Activated CD8-positive, alpha-beta memory T cell treated with anti-CD3 and anti-CD28 coated beads, Interleukin-2, amount 50 U/mL, for 48 hours (primary cell): ENCODE data around the gene TENM3.

Experiments used
- DNase-seq: peaks from one replicate; pipeline ENCODE4 v3.0.0-alpha.2; 2020

The TENM3 gene

DNA sequence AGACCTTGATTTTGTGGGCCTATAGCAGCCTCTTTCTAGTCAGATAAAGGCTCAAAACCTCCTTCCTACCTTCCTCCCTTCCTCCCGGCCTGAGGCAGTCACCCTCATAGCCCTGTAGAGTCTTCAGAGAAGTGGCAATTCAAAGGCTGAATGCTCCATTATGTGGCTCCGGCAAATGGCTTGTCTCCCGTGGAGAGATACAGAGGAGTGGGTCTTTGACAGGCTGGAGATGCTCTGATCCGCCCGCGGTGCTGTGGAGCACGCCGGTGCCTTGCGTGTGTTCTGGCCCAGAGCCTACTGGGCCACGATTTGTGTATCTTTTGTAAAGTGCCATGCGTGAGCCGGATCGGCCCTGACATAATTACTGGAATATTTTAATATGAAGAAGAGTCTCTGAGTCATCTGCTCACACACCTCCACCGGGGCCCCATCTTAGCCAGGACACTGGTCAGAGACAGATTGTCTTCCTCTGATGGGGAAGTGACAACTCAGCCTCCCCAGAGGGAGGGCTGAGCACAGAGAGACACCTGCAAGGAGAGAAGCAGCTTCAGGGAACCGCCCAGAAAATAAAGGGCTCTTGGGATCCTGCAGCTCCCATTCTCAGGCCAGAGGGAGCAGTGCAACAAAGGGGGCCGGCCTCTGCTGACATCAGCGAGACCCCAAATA, 585.3 kb downstream of the TENM3 start:
- DNase-seq = no peak

DNA sequence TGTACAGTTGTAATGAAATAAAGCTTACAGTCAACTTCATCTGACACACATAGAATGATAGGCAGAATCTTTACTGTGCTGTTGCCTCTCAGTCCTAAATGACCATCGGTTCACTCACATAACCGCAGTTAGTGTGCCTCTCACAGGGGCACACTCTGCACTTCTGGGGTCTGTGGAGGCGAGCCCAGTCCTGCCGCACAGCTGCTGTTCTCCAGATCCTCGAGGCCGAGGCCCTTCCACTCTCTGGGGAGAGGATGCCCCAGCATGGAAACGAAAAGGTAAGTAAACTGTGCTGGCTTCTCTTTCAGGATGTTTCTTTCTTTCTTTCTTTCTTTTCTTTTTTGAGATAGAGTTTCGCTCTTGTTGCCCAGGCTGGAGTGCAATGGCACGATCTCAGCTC, 586.0 kb downstream of the TENM3 start:
- no peak for DNase-seq

DNA sequence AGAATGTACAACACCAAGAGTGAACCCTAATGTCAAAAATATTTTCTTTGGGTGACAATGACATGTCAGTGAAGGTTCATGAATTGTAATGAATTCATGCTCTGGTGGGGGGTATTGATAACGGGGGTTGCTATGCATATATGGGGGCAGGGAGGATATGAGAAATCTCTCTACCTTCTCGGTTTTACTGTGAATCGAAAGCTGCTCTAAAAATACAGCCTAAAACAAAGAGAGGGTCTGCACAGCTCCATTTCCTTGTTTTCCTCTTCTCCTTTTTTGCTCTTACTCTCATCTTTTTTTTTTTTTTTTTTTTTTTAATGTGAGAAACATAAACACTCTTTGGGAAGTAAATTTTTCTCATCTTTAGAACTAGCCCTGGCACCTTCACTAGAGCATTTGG, 588.2 kb downstream of the TENM3 start:
- no peak for DNase-seq

DNA sequence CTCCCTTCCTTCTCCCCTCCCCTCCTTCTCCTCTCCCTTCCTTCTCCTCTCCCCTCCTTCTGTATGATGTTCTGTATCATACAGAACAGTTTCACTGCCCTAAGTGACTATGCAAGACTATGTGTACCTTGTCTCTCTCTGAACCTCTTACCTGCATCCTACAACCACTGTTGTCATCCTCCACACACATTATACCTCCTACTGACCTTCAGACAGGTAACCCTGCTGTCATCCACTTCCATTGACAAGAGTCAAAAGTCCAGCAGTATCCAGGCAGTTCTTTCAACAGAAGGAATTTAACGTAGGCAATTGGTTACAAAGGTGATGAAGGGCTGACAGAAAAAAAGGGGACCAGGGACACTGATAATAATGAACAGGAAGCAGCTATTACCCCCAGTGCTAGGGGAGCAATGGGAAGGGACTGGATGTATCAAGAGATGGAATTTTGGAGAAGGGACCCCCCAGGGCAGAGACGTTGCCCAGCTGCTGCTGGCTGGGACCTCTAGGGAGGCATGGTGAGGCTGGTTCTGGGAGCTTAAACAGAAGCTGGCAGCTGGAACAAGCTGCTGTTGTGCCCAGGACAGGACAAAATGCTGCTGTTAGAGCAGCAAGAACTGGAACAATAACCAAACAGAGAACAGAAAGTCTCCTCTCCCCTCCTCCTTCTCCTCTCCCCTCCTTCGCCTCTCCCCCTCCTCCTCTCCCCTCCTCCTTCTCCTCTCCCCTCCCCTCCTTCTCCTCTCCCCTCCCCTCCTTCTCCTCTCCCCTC, 589.3 kb downstream of the TENM3 start:
- DNase-seq = no peak

DNA sequence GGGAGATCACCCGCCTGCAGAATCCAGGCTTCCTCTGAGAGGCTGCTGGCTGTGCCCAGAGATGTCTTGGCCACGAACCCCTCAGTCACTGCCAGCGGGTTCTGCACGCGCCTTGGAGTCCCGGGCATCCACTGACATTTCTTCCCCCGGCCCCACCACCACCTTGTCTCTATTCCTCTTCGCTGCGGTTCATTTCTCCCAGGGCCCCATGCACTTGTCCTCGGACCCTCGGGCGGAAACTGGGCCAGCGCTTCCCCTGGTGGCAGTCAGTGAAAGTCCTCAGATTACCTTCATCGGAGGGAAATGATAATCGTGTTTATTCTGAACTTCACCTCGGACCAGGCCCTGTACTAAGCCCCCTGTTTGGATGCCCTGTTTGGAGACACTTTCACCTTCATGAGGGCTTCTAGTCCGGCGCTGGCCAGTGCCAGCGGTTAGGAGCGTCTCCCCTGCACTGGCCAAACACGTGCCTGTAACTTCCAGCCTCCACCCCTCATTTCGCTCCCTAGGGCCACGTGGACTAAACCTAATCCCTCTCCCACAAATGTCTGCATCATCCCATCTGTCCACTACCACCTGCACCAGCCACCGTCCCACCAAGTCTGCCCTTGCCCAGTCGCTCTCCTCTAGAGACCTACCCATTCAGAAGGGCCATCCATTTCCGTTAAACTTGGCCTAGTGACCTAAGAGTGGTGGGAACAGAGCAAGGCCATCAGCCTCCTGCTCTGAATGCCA, 592.0 kb downstream of the TENM3 start:
- DNase-seq = no peak

DNA sequence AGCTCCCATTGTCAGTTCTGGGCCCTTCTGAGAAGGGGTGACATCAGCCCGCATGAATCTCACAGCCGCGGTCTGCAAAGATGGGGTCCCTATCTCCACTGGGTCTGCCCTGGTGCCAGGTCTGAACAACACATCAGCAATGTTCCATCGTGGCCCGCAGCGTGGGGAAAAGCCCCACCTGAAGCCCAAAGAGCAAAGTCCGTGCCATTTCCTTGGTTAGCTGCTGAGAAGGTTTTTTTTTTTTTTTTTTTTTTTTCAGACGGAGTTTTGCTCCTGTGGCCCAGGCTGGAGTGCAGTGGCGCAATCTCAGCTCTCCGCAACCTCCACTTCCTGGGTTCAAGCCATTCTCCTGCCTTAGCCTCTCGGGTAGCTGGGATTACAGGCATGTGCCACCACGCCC, 594.6 kb downstream of the TENM3 start:
- DNase-seq = no peak

DNA sequence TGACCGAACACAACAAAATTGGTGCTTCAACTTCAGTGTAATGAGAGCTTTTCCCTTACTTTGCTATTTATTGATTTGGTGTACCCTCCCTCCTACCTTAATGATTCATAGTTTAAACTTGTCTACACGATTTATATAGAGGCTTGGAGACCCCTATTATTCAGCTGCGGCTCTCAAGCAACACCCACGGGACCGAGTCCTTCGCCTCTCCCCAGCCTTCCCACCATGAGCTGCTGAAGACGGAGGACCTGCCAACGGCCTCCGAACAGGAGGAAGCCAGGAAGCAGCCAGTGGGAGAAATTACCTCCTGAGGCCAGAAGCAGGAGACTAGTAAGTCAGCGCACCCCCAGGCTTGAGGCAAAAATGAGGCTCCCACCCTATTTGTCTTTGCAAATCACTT, 595.3 kb downstream of the TENM3 start:
- DNase-seq = no peak

DNA sequence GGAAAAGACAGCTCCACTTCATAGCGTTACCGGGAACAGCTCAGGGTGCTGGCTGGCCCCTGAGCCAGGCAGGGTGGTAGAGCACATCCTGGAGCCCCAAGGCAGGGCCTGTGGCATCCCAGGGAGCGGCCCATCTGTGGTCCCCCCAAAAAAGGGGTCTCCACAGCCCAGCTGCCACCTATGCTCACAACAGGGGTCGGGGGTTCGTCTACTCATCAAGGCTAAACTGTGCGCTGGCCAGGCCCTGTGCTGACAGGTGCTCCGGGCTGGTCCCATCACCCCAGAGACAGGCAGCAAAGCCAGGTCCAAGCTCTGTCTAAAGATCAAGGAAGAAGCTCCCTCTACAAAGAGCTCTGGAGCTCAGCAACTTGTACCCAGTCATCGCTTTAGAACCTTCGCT, 596.1 kb downstream of the TENM3 start:
- no peak for DNase-seq

DNA sequence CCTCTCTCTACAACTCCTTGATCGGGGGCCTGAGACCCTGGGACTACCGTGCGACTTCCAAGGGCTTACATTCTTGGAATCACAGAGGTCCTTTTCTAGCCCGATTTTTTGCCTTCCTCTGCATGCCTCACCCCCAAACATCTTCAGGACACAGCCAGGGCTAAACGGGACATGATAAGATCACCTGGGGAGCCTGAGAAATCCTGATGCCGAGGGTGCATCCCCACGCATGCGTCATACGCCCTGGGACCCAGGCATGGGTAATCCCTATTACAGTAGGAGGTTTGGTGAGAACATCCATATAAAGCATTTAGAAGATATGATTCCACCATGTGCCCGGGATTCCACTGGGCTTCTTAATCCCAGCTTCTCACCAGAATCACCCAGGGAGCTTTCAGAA, 596.9 kb downstream of the TENM3 start:
- DNase-seq = no peak

DNA sequence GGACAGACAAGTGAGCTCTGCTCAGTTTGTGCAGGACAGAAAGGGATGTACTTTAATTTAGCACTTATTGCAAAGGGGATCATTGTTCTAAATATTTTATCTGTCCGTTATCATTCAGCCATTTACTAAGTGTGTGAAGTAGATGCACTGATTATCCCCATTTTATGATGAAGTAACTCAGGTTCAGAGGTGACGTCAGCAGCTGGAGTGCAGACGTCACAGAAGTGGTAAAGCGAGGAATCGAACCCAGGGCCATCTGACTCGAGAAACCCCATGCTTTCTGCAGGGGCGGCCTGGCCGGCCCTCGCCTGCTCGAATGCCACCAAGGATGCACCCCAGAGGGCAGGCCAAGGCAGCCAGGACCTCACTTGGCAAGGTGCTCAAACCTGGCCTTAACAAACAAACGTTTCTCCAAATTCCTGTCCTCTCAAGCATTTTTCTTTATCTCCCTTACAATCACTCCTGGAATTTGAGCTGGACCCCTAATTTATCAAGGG, 599.0 kb downstream of the TENM3 start:
- DNase-seq = no peak

DNA sequence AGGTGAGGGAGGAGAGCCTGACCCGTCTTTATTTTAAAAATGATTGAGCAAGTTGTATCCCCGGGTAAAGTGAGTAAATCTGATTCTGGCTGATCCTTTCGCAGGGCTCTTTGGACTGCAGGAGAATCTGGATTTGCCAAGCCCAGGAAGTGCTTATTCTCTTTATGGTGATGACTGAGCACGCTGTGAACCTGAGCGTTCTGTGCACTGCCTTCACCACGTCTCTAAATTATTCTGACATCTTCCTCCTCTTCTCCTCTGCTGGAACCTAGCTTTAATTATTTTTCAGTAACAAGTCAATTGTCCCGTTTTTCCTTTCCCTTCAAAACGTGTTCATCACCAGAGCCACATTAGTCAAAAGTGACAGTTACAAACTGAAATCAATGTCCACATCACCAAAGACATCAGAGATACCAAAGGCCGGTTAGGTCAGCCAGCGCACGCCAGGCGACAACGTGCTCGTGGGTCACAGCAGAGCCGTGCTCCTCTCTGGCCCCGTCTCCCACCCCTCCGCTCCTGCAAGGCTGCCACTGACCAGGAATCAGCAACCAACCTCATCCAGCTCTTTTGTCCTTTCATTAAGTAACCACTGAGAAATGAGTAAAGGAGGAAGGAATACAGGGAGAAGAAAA, 599.7 kb downstream of the TENM3 start:
- DNase-seq = no peak

DNA sequence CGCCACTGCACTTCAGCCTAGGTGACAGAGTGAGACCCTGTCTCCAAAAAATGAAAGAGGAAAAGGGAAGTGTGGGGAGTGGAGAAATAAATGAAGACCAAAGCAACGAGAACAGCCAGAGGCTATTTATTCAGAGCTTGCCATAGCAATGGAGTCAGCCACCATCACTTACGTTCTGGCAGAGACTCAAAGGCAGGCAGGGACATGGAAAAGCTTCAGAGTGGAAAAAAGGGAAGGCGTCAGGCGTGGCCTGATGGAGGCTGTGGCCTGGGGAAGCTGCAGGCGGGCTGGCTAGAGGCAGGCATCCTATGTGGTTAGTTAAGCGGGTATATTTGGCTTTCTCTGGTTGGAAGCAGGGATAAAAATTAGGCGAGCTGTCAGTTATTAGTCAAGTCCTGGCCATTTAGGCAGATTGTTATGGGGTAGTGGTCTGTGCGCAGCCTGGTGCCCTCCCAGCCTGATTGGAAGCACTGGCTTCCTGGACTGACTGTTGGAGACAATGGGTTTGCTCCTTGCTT, 600.7 kb downstream of the TENM3 start:
- DNase-seq = no peak

DNA sequence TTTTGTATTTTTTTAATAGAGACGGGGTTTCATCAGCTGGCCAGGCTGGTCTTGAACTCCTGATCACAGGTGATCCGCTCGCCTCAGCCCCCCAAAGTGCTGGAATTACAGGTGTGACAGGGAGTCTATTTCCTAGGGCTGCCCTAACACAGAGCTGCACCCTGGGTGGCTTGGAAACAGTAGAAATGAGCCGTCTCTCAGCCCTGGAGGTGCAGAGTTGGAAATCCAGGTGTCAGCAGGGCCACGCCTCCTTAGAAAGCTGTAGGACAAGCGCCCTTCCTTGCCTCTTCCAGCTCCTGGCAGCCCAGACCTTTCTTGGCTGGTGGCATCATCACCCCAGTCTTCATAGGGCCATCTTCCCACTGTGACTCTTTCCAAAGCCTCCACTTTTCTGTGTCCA, 602.4 kb downstream of the TENM3 start:
- no peak for DNase-seq

DNA sequence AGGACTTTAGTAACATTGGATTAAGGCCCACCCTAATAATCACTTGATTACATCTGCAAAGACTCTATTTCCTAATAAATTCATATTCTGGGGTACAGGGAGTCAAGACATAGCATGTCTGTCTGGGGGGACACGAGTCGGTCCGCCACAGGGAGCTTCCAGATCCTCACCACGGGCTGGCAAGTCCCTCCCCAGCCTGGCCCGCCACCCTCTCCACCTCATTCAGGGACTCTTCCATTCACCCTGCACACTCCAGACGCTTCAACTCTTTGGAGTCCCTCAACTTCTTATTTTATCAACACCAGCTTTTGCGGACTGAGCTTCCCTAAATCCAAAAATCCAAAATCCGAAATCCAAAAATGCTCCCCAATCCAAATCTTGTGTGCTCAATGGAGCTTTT, 602.8 kb downstream of the TENM3 start:
- DNase-seq = no peak

DNA sequence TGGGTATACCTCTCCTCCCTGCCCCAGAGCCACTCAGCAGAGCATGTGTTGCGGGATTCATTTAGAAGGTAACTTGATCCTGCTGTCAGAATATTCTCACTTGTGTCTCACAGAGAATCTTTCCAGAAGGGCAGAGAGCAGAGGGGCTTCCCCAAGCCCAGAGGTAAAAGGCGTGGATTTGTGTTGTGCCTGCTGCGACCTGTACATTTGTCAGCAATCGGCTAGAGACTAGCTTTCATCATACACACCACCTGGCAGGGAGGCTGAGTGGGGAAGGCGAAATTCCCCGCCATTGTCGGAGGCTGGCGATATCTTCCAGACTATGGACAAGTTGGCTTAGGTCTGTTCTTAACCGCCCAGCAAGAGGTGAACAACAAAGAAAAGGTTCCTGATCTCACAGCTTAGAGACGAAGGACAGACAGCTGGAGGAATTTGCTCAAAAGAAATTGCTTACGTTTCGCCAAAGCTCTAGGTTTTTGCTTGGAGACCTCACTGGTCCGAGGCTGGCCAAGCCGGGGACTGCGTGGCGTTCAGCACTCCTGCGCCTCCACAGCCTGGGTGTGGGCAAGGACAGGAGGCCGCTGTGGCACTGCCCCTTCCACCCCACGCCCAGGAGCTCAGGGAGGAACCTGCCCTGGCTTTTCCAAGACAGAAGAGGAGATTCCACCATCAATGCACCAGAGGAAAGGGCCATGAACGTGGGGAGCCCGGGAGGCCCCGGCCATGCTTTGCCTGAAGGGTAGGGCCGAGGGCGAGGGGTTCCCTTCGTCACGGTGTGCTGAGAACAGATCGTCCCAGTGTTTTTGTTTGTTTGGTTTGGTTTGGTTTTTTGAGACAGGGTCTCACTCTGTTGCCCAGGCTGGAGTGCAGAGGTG, 604.6 kb downstream of the TENM3 start:
- DNase-seq = no peak

DNA sequence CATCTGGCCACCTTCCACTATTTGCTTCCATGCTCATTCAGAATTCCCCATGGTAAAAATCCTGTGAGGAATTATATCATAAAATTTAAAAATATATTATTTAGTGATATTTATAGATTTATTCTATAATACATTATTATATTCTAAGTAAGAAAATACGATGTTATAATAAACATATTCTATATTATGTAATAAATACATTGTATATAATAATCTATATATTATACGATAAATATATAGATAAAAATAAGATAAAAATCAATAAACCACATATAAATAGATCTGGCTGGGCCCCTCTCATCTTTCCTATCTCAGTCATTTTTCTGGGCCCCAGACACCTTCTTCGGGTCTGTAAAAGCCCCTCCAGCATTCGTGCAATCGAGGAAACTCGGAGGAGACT, 605.5 kb downstream of the TENM3 start:
- DNase-seq = no peak
